Measurements from ENCODE around the gene SEMA3A.
A peak's percentile ranks its signal among the peaks of the same experiment; 100 is the strongest.
"Not testable (repeated sequence)": the region's sequence is repeated elsewhere in the genome, so short reads cannot be mapped to it uniquely, and the experiment has no call there.

SEMA3A gene

DNA sequence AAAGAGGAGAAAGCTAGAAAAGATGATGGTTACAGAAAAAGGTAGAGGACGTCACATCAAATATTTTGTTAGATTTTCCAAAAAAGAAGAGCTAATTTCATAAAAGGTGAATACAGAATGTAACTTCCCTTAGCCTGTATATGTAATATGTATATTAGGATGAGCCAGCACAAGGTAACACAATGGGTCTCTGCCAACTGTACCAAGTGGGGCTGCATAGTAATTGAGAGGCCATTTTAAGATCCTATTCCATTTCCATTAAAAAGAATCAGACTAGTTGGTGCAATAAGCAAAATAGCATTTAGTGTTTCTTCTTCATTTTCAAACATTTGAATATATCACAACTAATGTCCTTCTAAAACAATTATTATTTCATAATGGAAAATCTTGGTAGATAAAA is 134.6 kb downstream of the SEMA3A start:
- DNase-seq (ENCODE audit: low spot score), result no peak

GRCh38 chr7:84058311-84059076 is 136.1 kb downstream of the SEMA3A start:
- DNase-seq (ENCODE audit: low spot score), result peak; percentile 47

DNA sequence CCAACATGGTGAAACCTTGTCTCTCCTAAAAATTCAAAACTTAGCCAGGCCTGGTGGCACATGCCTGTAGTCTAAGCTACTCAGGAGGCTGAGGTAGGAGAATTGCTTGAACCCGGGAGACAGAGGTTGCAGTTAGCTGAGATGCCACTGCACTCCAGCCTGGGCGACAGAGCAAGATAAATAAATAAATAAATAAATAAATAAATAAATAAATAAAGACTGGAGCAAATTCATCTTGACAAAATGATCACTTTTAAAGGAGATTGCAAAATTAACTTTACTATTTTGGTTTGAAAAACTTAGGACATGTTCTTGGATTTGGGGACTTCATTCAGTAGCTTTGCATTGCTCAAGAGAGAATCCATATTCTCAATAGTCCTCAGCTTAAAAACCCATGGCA is 137.0 kb downstream of the SEMA3A start:
- no peak for DNase-seq (ENCODE audit: low spot score)

GRCh38 chr7:84055904-84056605 is 138.5 kb downstream of the SEMA3A start:
- DNase-seq (ENCODE audit: low spot score), result peak; percentile 45

DNA sequence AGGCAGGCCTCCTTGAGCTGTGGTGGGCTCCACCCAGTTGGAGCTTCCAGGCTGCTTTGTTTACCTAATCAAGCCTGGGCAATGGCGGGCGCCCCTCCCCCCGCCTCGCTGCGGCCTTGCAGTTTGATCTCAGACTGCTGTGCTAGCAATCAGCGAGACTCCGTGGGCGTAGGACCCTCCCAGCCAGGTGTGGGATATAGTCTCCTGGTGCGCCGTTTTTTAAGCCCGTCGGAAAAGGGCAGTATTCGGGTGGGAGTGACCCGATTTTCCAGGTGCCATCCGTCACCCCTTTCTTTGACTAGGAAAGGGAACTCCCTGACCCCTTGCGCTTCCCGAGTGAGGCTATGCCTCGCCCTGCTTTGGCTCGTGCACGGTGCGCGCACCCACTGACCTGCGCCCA is 139.4 kb downstream of the SEMA3A start:
- DNase-seq (ENCODE audit: low spot score), result not testable (repeated sequence)

GRCh38 chr7:84049071-84049836 is 145.3 kb downstream of the SEMA3A start:
- no peak for DNase-seq (ENCODE audit: low spot score)

DNA sequence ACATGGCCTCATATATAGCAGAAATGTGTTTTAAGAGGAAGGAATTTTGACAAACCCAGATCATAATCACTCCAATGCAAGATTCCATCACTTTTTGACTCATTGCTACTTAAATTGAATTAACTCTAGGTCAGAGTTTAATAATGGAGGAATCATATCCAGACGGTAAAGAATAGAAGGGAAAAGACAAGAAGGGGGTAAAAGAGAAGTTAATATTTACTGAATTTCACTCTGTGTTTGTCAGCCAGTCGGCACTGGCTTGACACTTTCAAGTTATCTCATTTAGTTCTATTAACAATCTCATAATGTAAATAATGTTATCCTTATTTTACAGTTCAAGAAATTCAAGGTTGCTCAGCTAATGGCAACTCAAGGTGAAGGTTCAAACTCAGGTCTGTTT is 147.5 kb downstream of the SEMA3A start:
- no peak for DNase-seq (ENCODE audit: low spot score)

- no peak for DNase-seq (ENCODE audit: low spot score)
Measured at GRCh38 chr7:84044834-84045233, 149.8 kb downstream of the SEMA3A start.

DNA sequence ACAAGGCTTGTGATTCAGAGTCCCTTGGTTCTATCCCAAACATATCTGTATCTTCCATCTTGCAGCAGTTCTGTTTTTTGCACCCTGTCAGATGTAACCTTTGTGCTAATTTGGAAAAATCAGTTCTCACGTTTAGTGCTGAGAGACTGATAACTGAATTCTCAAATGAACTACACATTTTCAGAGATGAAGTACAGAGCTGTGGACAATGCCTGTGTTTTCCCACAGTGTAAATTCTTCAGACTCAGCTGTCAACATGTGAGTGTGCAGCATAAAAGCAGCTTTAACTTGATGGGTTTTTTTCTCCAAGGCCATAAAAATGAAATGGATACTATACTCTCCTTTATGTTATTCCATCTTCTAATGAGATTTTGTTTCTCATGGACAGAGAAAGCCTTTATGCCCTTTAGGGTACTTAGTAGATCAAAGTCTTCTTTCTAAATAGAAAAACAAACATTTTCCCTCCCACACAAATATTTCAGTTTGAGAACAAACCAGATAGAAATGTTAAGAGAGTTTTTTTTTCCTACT is 150.9 kb downstream of the SEMA3A start:
- no peak for DNase-seq (ENCODE audit: low spot score)

DNA sequence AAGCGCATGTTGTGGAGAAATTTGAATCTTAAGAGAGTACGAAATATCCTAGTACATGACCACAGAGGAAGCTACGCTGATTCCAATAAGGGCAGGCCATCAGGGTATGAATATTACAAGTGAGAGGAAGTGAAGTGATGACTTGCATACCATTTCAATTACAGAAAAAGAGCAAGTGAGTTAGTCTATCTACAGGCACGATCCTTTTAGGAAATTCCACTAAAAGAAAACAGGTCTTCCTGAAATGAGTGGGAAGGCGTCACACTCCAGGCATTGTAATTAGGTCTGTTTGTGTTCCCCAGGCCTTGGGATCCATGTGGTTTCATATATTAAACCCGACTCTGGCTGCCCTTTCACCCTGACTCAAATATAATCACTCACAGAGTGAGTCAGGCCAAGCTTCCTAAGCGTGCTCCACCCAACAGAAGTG is 152.5 kb downstream of the SEMA3A start:
- DNase-seq (ENCODE audit: low spot score), result peak; percentile 85

DNA sequence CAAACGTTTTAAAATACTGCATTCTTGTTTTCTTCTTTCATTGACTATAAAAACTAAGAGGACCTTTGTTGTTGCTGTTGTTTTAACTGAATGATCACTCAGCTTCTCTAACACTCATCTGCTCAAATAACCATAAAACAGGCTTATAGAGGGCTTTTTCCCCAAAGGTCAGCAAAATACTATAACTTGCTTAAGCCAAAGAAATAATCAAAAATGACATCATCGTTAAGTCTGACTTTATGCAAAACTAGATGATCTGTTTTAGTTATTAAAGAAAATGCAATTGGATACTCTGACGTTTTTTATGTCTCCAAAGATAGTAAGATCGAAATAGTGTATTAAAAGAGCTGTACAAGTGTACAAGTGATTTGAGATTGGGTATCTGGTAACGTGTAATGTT is 152.9 kb downstream of the SEMA3A start:
- no peak for DNase-seq (ENCODE audit: low spot score)

- no peak for DNase-seq (ENCODE audit: low spot score)
Measured at GRCh38 chr7:84040355-84040754, 154.2 kb downstream of the SEMA3A start.

- DNase-seq (ENCODE audit: low spot score), result no peak
Measured at GRCh38 chr7:84039432-84039831, 155.2 kb downstream of the SEMA3A start.

- DNase-seq (ENCODE audit: low spot score), result no peak
Measured at GRCh38 chr7:84027678-84028077, 166.9 kb downstream of the SEMA3A start.

GRCh38 chr7:84025332-84025927 is 169.2 kb downstream of the SEMA3A start:
- DNase-seq (ENCODE audit: low spot score), result peak; percentile 63

GRCh38 chr7:84022684-84023308 is 171.8 kb downstream of the SEMA3A start:
- DNase-seq (ENCODE audit: low spot score), result peak; percentile 94

DNA sequence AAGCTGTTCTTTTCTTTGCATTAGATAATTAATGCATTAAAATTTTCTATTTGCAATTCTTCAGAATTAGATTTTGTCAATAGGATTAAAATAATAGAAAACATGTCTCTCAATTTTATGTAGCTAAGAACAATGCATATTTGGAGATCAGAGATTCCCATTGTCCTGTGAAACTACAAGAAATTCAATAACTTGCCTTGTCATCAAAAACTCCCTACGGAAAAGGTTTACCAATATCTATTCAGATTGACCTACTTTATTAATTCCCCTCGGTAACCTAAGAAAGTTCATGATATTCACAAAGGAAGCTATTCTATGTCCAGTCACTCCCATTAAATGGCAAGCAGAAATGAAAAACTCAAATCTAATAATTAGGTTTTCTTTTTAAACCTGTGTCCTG is 172.6 kb downstream of the SEMA3A start:
- DNase-seq (ENCODE audit: low spot score), result no peak

GRCh38 chr7:84021292-84021908 is 173.2 kb downstream of the SEMA3A start:
- DNase-seq (ENCODE audit: low spot score), result no peak

GRCh38 chr7:84017651-84018050 is 176.9 kb downstream of the SEMA3A start:
- DNase-seq (ENCODE audit: low spot score), result no peak

DNA sequence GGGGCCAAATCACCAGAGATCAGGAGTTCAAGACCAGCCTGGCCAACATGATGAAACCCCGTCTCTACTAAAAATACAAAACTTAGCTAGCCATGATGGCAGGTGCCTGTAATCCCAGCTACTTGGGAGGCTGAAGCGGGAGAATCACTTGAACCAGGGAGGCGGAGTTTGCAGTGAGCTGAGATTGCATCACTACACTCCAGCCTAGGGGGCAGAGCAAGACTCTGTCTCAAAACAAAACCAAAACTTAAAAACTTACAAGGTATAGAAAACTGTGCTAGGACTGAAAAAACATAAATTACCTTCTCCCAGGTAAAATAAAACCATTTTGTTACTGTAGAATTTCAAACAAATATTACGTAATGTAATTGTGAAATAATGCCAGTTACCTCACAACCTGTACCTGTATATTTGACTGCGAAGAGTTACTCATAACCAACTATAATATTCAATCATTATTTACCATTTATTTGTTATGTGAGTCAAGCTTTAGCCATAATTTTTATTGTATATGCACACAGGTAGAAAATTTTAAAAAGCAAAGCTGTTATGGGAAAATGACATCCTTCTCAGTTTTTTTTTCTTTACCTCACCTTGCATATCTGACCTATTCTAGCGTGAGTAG is 180.9 kb downstream of the SEMA3A start:
- DNase-seq (ENCODE audit: low spot score), result no peak

- DNase-seq (ENCODE audit: low spot score), result no peak
Measured at GRCh38 chr7:84009782-84010181, 184.8 kb downstream of the SEMA3A start.
